Neutrophil (primary cell): ENCODE results near the gene OR2D2.

Experiments used
- H3K27ac ChIP-seq: fragments of 200-600 bp; sonication (generic); 2 replicates; pipeline ENCODE4 v1.5.1; 2016; ENCODE audit warnings: mild to moderate bottlenecking, moderate library complexity
- H3K27me3 ChIP-seq: fragments of 200-600 bp; sonication (generic); 2 replicates; pipeline ENCODE4 v1.6.0; 2016; ENCODE audit warnings: mild to moderate bottlenecking
- H3K36me3 ChIP-seq: fragments of 200-600 bp; sonication (generic); 2 replicates; pipeline ENCODE4 v1.5.1; 2017
- H3K4me1 ChIP-seq, 2 experiments: fragments of 200-600 bp in 1 of 2; sonication (generic) in 1 of 2; 1 replicate in 1 of 2; 2 replicates in 1 of 2; pipeline versions ENCODE4 v1.5.1 to v1.6.1; 2013 to 2016; ENCODE audit warnings: low read depth in 1 of 2, low read length in 1 of 2, mild to moderate bottlenecking in 1 of 2, moderate library complexity in 1 of 2; ENCODE audit not compliant: control insufficient read depth in 1 of 2, insufficient read depth in 1 of 2
- H3K4me3 ChIP-seq, 2 experiments: fragments of 200-600 bp in 1 of 2; sonication (generic) in 1 of 2; 1 replicate in 1 of 2; 2 replicates in 1 of 2; pipeline ENCODE4 v1.5.1; 2013 to 2016; ENCODE audit warnings: low read depth in 1 of 2, low read length in 1 of 2, mild to moderate bottlenecking in 1 of 2, moderate library complexity in 1 of 2
- H3K9me3 ChIP-seq: fragments of 200-600 bp; sonication (generic); 2 replicates; pipeline ENCODE4 v1.5.1; 2016
- CTCF ChIP-seq: fragments of 200-600 bp; sonication (generic); IDR thresholded peaks from 2 replicates; pipeline ENCODE4 v1.5.1; 2016; ENCODE audit warnings: antibody characterized with exemption

OR2D2 gene

GRCh38 chr11:6927030-6927617, 34.8 kb upstream of the OR2D2 start:
- H3K36me3 ChIP-seq, result no peaks in the 10 kb centered on the region
- no peak overlapping the region for H3K27ac ChIP-seq
- H3K4me1 ChIP-seq, result peaks cover 0 to 13% of the 10 kb centered on the region in 2 experiments
- H3K4me3 ChIP-seq, result peak overlapping the region; percentile 31 to 60
- no peak for TF ChIP-seq CTCF
- peaks cover 36% of the 10 kb centered on the region for H3K27me3 ChIP-seq
- no peaks in the 10 kb centered on the region for H3K9me3 ChIP-seq

GRCh38 chr11:6926208-6927029, 34.1 kb upstream of the OR2D2 start, which contains the start of gene ZNF215:
TSS of gene ZNF215 (plus strand) at chr11:6926426. CDS start at chr11:6932273, 5,847 bp downstream.
- H3K4me1 ChIP-seq, result peaks cover 0 to 13% of the 10 kb centered on the region in 2 experiments
- H3K27ac ChIP-seq, result no peak within 1 kb of the TSS
- H3K27me3 ChIP-seq, result peaks cover 36% of the 10 kb centered on the region
- TF ChIP-seq CTCF, result no peak
- H3K4me3 ChIP-seq, result peak within 1 kb of the TSS; percentile 31 to 60
- H3K9me3 ChIP-seq, result no peaks in the 10 kb centered on the region
- H3K36me3 ChIP-seq, result no peaks in the 10 kb centered on the region

- Histone ChIP-seq H3K4me1 (peaks cover 0 to 13% of the 10 kb centered on the region in 2 experiments), H3K27ac (no peak overlapping the region)
Observed at GRCh38 chr11:6925636-6926207, 33.4 kb upstream of the OR2D2 start.

GRCh38 chr11:6925007-6925577, 32.8 kb upstream of the OR2D2 start:
- peaks cover 0 to 13% of the 10 kb centered on the region in 2 experiments for H3K4me1 ChIP-seq
- H3K27ac ChIP-seq, result no peak overlapping the region
- H3K27me3 ChIP-seq, result peaks cover 36% of the 10 kb centered on the region
- H3K9me3 ChIP-seq, result no peaks in the 10 kb centered on the region
- no peaks in the 10 kb centered on the region for H3K36me3 ChIP-seq
- no peak for TF ChIP-seq CTCF
- H3K4me3 ChIP-seq, result no peak overlapping the region

More at GRCh38 chr11:6925636-6926207, 33.4 kb upstream of the OR2D2 start:
- no peaks in the 10 kb centered on the region for H3K9me3 ChIP-seq
- peaks cover 36% of the 10 kb centered on the region for H3K27me3 ChIP-seq
- no peaks in the 10 kb centered on the region for H3K36me3 ChIP-seq
- TF ChIP-seq CTCF, result no peak
- peak overlapping the region in 1 of 2 experiments; percentile 60 for H3K4me3 ChIP-seq

- Histone ChIP-seq H3K4me1 (no peaks in the 10 kb centered on the region), H3K9me3 (no peaks in the 10 kb centered on the region), H3K4me3 (no peak within 1 kb of the TSS), H3K27ac (no peak within 1 kb of the TSS), H3K27me3 (peaks cover 12% of the 10 kb centered on the region), H3K36me3 (no peaks in the 10 kb centered on the region)
- TF ChIP-seq CTCF, result no peak
Observed at GRCh38 chr11:6920702-6921101, 28.4 kb upstream of the OR2D2 start, which contains the start of gene OR2D3. TSS of gene OR2D3 (plus strand) at chr11:6921002. CDS start at chr11:6921002, 0 bp downstream.
